ENCODE data around the gene RGS5.

Gene RGS5

GRCh38 chr1:163186862-163187261 is 15.9 kb downstream of the RGS5 start:
- no peak for DNase-seq (ENCODE audit: low read depth in 1 of 2, low spot score in 1 of 2)

DNA sequence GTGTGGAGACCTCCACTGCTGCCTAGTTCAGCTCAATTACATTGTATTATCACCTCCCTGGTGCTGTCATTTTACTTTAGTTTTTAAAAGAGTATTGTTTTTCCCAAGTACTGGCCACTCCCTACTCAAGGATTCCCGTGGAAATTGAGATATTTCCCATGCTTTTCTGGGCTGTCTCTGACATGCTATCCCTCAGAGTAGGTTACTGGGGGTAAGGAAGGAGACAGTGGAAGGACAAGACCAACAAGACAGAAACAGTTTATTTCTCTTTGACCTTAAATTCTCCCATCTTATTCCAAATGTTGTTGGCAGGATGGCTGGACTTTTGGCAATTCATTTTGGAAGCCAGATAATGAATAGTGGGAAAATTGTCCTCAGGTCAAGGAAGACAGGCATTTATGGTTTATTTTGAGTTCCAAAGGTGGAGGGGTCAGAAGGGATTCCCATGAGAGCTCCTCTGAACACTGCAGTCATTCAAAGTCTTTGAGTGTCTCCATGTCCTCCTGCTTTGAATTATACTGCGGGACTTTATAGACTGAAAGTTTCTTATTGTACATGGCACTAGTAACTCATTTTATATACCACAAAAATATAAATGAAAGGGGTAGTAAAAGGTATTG is 20.3 kb downstream of the RGS5 start:
- no peak for DNase-seq (ENCODE audit: low read depth in 1 of 2, low spot score in 1 of 2)

DNA sequence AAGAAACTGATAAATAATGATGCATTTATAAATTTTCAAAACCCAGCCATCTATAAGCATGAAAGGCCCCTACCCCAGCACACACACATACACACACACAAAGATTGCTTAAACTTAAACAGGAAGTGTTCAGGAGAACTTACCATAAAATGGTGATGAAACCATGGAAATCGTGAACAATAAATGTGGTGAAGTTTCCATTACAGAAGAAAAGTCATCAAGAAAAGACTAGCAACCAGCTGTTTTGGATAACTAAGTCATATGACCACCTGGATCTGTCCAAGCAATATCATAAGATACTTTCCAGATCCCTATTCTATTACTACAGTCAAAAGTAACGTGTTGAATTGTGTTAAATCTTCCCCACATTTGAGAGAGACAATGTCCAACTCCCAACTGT is 24.1 kb downstream of the RGS5 start:
- no peak for DNase-seq (ENCODE audit: low read depth in 1 of 2, low spot score in 1 of 2)

- no peak for DNase-seq (ENCODE audit: low read depth in 1 of 2, low spot score in 1 of 2)
These were observed 25.9 kb downstream of the RGS5 start for GRCh38 chr1:163176797-163177196.

DNA sequence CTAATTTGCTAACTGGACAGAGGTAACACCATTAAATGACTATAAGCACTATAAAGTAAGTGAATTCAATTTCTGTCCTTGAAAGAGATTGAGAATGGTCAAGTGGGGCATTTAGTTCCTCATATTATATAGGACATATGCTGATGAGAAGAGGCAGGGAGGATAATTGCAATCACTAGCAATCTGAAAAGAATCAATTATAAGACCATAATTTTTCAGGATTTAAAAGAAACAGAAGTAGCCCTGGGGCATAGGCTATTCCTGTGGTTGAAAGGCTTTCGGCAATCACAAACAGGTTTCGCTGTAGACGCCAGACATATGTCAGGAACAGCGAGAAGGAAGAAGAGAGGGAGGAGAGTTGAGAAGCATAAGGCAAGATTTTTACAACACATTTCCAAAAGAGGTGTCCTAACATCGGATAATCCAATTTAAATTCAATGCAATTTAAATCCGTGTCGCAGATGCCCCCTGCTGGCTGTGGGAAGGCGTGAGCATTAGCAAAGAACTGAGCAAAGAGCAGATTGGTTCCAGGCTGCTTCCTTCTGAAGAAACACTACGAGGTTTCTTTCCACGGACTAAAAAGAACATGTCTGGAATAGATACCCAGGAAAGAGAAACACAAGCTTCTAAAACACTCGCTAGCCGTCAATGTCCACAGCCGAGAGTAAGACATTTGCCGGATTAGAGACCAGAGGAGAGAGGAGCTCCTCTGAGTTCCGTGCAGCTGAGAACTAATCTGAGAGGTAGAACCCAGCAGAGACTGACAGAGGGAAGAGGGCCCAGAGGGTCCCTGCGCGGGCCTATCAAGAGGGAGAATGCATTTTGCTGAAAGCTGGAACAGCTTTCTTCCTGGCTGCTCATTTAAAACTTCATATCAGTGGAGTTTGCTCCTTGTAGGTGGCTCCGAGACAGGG is 27.9 kb downstream of the RGS5 start:
- peak in 1 of 2 donors; percentile 15 for DNase-seq (ENCODE audit: low read depth in 1 of 2, low spot score in 1 of 2)

DNA sequence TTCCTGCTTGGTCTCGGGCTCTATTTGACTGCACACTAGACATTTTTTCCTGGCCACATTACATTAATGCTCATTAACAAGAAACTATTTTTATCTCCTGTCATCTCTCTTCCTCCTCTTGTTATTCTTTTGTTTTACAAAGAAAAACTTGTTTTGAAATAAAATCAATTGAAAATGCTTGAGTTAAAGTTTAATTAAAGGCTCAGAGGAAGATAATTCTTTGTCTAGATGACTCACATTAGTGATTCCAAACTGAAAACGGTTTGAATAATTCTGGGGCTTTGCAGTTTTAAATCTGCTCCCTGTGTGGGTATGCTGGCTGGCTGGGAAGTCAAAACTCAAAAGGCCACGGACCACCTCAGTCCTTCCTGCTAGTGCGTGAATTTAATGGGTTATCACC is 29.6 kb downstream of the RGS5 start:
- DNase-seq (ENCODE audit: low read depth in 1 of 2, low spot score in 1 of 2): no peak

GRCh38 chr1:163172596-163172995 is 30.1 kb downstream of the RGS5 start:
- no peak for DNase-seq (ENCODE audit: low read depth in 1 of 2, low spot score in 1 of 2)

GRCh38 chr1:163171826-163172225 is 30.9 kb downstream of the RGS5 start:
- DNase-seq (ENCODE audit: low read depth in 1 of 2, low spot score in 1 of 2): no peak

GRCh38 chr1:163170975-163171676 is 31.6 kb downstream of the RGS5 start:
- no peak for DNase-seq (ENCODE audit: low read depth in 1 of 2, low spot score in 1 of 2)

DNA sequence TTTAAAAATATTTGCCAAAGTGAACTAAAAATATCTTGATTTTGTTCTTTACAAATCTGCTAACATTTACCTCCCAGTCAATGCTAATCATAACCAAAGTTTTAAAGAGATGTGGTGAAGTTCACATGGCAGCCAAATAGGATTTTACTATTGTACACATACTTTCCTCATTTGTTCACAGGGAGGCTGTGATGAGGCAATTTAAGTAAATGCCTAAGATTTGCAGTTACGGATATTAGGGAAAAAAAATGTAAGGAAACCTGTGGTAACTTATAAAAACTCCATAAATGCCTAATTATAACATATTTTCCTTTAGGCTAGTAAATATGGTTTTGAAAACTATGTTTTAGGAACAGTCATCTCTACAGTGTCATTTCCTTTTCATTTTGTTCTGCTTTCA is 32.4 kb downstream of the RGS5 start:
- DNase-seq (ENCODE audit: low read depth in 1 of 2, low spot score in 1 of 2): no peak

DNA sequence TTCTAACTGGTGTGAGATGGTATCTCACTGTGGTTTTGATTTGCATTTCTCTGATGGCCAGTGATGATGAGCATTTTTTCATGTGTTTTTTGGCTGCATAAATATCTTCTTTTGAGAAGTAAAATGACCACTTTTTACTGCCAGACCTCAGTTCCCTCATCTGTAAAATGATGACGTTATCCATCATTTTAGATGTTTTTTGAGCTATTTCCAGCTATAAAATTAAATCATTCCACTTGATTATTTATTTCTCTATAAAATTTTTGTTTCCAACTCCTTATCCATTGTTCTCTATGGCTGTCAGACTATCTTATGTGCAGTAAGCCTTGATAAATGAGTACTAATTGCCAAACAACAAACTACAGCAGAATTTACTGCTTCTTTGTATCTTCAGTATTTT is 33.2 kb downstream of the RGS5 start:
- DNase-seq (ENCODE audit: low read depth in 1 of 2, low spot score in 1 of 2): no peak

DNA sequence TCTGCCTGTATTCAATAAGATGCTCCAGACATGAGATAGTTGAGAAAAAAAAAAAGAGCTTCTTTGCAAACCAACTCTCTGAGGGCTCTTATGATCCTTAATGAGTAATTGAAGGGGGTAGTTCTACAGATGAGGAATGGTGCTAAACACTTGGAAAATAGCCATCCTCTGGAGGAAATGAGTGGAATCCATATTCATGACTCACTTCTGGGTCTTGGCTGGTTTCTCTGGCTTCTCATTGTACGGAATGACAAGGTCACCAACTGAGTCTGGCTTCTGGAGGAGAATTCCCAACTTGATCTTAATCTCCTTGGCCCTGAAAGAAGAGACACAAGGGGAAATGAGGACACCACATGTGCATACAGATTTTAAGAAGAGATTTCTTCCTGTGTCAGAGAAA is 34.7 kb downstream of the RGS5 start:
- no peak for DNase-seq (ENCODE audit: low read depth in 1 of 2, low spot score in 1 of 2)

- no peak for DNase-seq (ENCODE audit: low read depth in 1 of 2, low spot score in 1 of 2)
These were observed 35.7 kb downstream of the RGS5 start for GRCh38 chr1:163166886-163167555.

- DNase-seq (ENCODE audit: low read depth in 1 of 2, low spot score in 1 of 2): no peak
These were observed 37.6 kb downstream of the RGS5 start for GRCh38 chr1:163165119-163165518.

DNA sequence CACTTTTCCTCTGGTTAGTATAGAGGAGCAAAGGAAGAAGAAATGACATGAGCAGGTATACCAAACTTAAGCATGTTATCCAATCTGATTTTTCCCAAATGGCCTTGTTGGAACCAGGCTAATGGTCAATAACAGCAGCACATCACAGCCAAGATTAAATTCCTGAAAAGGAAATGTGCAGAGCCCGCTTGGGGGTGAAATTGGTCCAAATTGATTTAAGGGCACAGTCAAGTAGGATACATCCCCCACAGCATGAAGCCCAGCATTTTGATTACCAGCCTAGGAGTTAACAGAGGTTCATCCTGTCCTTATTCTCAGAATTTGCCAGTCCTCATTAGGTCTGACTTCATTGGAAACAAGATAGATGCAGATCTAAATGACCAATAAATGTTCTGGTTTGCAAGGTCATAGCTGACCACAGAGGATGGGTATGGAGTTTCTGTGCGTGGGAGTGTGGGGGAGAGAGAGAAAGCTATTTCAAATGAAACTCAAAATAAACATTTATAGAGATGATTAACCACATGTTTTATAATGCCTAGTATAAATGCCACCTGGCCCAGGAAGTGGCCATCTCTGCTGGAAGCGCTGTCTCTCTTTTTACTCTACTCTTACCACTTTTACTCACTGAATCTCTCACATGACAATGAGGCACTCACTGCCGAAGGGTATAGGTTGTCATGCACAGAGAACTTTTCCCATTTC is 38.7 kb downstream of the RGS5 start:
- no peak for DNase-seq (ENCODE audit: low read depth in 1 of 2, low spot score in 1 of 2)

DNA sequence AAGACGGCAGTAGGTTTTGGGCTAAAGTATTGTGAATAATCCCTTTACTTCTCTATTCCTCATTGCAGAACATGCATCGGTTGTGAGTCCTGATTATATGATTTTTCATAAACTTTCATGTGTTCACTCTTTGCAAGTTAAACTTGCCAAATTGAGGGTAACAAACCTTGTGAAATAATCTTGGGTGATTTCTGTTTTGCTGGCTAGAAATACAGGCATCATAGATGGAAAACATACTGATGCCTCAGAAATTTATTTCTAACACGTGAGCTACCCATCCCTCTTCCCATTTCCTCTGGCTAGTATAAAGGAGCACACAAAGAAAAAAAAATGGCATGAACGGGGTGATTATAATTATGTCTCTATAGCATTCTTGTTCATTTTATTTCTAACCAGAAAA is 39.6 kb downstream of the RGS5 start:
- no peak for DNase-seq (ENCODE audit: low read depth in 1 of 2, low spot score in 1 of 2)

- no peak for DNase-seq (ENCODE audit: low read depth in 1 of 2, low spot score in 1 of 2)
These were observed 40.3 kb downstream of the RGS5 start for GRCh38 chr1:163162381-163162914.

GRCh38 chr1:163161841-163162240 is 40.9 kb downstream of the RGS5 start:
- DNase-seq (ENCODE audit: low read depth in 1 of 2, low spot score in 1 of 2): no peak

GRCh38 chr1:163161337-163161736 is 41.4 kb downstream of the RGS5 start:
- no peak for DNase-seq (ENCODE audit: low read depth in 1 of 2, low spot score in 1 of 2)

DNA sequence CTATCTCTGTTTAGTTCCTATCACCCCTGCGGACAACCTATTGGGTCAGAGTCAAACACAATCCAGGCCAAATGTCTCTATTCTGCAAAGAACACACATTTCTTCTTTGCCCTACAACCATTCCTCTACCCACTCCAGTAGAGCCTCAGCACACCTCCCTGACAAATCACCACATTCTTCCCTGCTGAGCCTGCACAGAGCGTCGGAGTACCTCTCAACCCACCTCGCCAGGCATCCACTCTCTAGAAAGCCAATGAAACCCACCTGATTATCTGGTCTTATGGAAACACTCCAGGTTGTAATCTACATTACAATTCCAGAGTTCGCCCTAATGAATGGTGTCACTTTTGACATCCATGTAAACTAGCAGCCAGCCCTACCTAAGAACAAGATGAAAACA is 47.1 kb downstream of the RGS5 start:
- no peak for DNase-seq (ENCODE audit: low read depth in 1 of 2, low spot score in 1 of 2)

DNA sequence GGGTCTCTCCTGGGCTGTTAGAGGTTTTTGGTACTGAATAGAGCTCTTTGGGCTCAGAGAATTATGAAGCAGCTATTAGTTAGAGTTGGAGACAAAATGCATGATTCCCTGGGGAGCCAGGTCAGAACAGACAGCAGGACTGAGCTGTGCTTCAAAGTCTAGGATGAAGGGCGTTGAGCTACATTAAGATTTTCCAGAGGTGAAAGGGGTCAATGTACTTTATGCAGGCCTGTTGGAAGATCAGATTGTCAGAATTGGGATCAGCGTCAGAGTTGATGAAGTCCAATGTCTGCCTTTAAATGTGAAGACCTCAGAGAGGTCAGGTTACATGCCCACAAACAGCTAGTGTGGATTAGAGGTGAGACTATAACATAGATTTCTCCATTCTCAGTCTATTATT is 53.8 kb downstream of the RGS5 start:
- DNase-seq (ENCODE audit: low read depth in 1 of 2, low spot score in 1 of 2): no peak
